ENCODE data around the gene KATNBL1.
"Not testable (repeated sequence)": the region's sequence is repeated elsewhere in the genome, so short reads cannot be mapped to it uniquely, and the experiment has no call there.

The KATNBL1 gene

DNA sequence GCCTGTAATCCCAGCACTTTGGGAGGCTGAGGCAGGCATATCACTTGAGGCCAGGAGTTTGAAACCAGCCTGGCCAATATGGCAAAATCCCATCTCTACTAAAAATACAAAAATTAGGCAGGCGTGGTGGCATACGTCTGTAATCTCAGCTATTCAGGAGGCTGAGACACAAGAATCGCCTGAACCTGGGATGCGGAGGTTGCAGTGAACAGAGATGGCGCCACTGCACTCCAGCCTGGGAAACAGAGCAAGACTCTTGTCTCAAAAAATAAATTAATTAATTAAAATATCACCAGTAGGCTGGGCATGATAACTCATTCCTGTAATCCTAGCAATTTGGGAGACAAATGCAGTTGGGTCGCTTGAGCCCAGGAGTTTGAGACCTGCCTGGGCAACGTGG, 16.6 kb downstream of the KATNBL1 start:
- H3K4me2 ChIP-seq (ENCODE audit: insufficient read depth, low read length, poor library complexity, severe bottlenecking); H3K4me3 ChIP-seq (ENCODE audit: low read length in 2 of 2); H2AK5ac ChIP-seq (ENCODE audit: low read depth, low read length); H3K4me1 ChIP-seq (ENCODE audit: control insufficient read depth in 2 of 2, insufficient read depth in 1 of 2, low read depth in 1 of 2, low read length in 2 of 2); H3K9me3 ChIP-seq (replicated peaks in 1 of 2; ENCODE audit: control insufficient read depth in 2 of 2, insufficient read depth in 1 of 2, low read depth in 1 of 2, low read length in 2 of 2); DNase-seq (ENCODE audit: low spot score); H3K23ac ChIP-seq (ENCODE audit: low read depth, low read length, poor library complexity); H3K79me1 ChIP-seq (ENCODE audit: low read depth, low read length); H3K27me3 ChIP-seq (ENCODE audit: control insufficient read depth in 3 of 3, insufficient read depth in 3 of 3, low read depth in 1 of 3, low read length in 3 of 3); H4K91ac ChIP-seq (ENCODE audit: low read depth, low read length, poor library complexity); H2BK12ac ChIP-seq (ENCODE audit: low read length); H3K18ac ChIP-seq (ENCODE audit: low read length); H2AFZ ChIP-seq (ENCODE audit: low read length); H3K9ac ChIP-seq (ENCODE audit: low read depth, low read length, poor library complexity); H4K8ac ChIP-seq (ENCODE audit: low read depth, low read length); H3K14ac ChIP-seq (ENCODE audit: low read length); H2BK120ac ChIP-seq (ENCODE audit: low read depth, low read length); H3K27ac ChIP-seq (replicated peaks; ENCODE audit: low read length); H2BK5ac ChIP-seq (ENCODE audit: low read length); H2BK15ac ChIP-seq (ENCODE audit: low read length); H3K4ac ChIP-seq (ENCODE audit: low read length): not testable (repeated sequence)
- WGBS, 2 donors (ENCODE audit: extremely low coverage in 2 of 2, insufficient read length in 2 of 2, insufficient replicate concordance in 1 of 2) = no CpG with 5 or more reads among the region's 7 CpGs
- peaks cover 2 to 29% of the 10 kb centered on the region in 2 donors for H3K36me3 ChIP-seq (replicated peaks in 1 of 2; ENCODE audit: control insufficient read depth in 2 of 2, insufficient read depth in 2 of 2, low read length in 2 of 2)

DNA sequence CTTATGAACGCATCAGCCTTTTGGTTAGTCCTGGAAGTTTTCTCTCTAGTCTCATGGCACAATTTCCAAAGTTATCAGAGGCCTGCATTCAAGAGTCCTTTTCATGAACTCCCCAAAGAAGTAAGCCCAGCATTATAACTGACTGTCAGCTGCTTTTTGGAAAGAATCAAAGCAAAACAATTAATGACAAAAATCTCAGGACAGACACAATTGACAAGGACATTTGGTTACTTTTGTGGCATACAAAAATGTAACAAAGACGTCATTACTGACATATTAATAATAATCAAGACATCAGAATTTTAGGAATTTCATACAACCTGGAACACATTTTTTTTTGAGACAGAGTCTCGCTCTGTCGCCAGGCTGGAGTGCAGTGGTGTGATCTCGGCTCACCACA, 21.2 kb downstream of the KATNBL1 start:
- Histone ChIP-seq H3K36me3 (replicated peaks in 1 of 2; ENCODE audit: control insufficient read depth in 2 of 2, insufficient read depth in 2 of 2, low read length in 2 of 2) (peaks cover 3 to 34% of the 10 kb centered on the region in 2 donors), H2BK15ac (ENCODE audit: low read length) (no peak overlapping the region), H4K8ac (ENCODE audit: low read depth, low read length) (no peak overlapping the region), H2AK5ac (ENCODE audit: low read depth, low read length) (no peak overlapping the region), H3K9me3 (replicated peaks in 1 of 2; ENCODE audit: control insufficient read depth in 2 of 2, insufficient read depth in 1 of 2, low read depth in 1 of 2, low read length in 2 of 2) (peaks cover 0 to 25% of the 10 kb centered on the region in 2 donors), H3K4me3 (ENCODE audit: low read length in 2 of 2) (no peak overlapping the region), H2BK5ac (ENCODE audit: low read length) (no peak overlapping the region), H2AFZ (ENCODE audit: low read length) (no peak overlapping the region), H3K4me1 (ENCODE audit: control insufficient read depth in 2 of 2, insufficient read depth in 1 of 2, low read depth in 1 of 2, low read length in 2 of 2) (no peaks in the 10 kb centered on the region), H3K18ac (ENCODE audit: low read length) (no peak overlapping the region), H3K27me3 (ENCODE audit: control insufficient read depth in 3 of 3, insufficient read depth in 3 of 3, low read depth in 1 of 3, low read length in 3 of 3) (no peaks in the 10 kb centered on the region), H3K27ac (replicated peaks; ENCODE audit: low read length) (no peak overlapping the region), H2BK12ac (ENCODE audit: low read length) (no peak overlapping the region), H3K79me1 (ENCODE audit: low read depth, low read length) (peaks cover 7% of the 10 kb centered on the region), H3K14ac (ENCODE audit: low read length) (no peak overlapping the region), H4K91ac (ENCODE audit: low read depth, low read length, poor library complexity) (no peak overlapping the region), H3K4ac (ENCODE audit: low read length) (no peak overlapping the region), H3K4me2 (ENCODE audit: insufficient read depth, low read length, poor library complexity, severe bottlenecking) (no peak overlapping the region), H3K23ac (ENCODE audit: low read depth, low read length, poor library complexity) (no peak overlapping the region), H3K9ac (ENCODE audit: low read depth, low read length, poor library complexity) (no peak overlapping the region), H2BK120ac (ENCODE audit: low read depth, low read length) (no peak overlapping the region)
- DNase-seq (ENCODE audit: low spot score) = no peak
- WGBS, 2 donors (ENCODE audit: extremely low coverage in 2 of 2, insufficient read length in 2 of 2, insufficient replicate concordance in 1 of 2) = no CpG with 5 or more reads among the region's 5 CpGs

DNA sequence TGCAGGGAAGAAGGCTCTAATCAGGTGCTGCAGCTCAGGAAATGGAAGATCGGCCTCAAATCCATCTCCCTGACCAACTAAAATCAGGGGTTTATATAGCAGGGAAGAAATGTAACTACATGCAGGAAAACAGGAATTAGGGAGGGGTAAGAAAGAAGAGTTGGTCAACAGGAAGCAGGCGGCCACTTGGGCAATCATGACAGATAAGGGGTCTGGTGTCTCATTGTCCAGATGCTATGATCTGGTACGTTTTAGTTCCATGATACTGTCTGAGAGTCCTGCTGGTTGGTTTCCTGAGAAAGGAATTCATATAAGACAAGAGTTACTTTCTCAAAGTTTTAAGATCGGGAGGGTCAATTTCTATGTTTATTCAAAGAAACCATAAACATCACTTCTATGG, 24.2 kb downstream of the KATNBL1 start:
- Histone ChIP-seq H3K14ac (ENCODE audit: low read length) (no peak overlapping the region), H3K4me2 (ENCODE audit: insufficient read depth, low read length, poor library complexity, severe bottlenecking) (no peak overlapping the region), H3K23ac (ENCODE audit: low read depth, low read length, poor library complexity) (no peak overlapping the region), H3K27ac (replicated peaks; ENCODE audit: low read length) (no peak overlapping the region), H3K4me3 (ENCODE audit: low read length in 2 of 2) (no peak overlapping the region), H2BK120ac (ENCODE audit: low read depth, low read length) (no peak overlapping the region), H2BK15ac (ENCODE audit: low read length) (no peak overlapping the region), H3K4me1 (ENCODE audit: control insufficient read depth in 2 of 2, insufficient read depth in 1 of 2, low read depth in 1 of 2, low read length in 2 of 2) (no peaks in the 10 kb centered on the region), H2AK5ac (ENCODE audit: low read depth, low read length) (no peak overlapping the region), H2BK12ac (ENCODE audit: low read length) (no peak overlapping the region), H3K27me3 (ENCODE audit: control insufficient read depth in 3 of 3, insufficient read depth in 3 of 3, low read depth in 1 of 3, low read length in 3 of 3) (no peaks in the 10 kb centered on the region), H3K9me3 (replicated peaks in 1 of 2; ENCODE audit: control insufficient read depth in 2 of 2, insufficient read depth in 1 of 2, low read depth in 1 of 2, low read length in 2 of 2) (peaks cover 0 to 25% of the 10 kb centered on the region in 2 donors), H3K79me1 (ENCODE audit: low read depth, low read length) (peaks cover 7% of the 10 kb centered on the region), H2BK5ac (ENCODE audit: low read length) (no peak overlapping the region), H3K4ac (ENCODE audit: low read length) (no peak overlapping the region), H3K18ac (ENCODE audit: low read length) (no peak overlapping the region), H4K8ac (ENCODE audit: low read depth, low read length) (no peak overlapping the region), H3K9ac (ENCODE audit: low read depth, low read length, poor library complexity) (no peak overlapping the region), H3K36me3 (replicated peaks in 1 of 2; ENCODE audit: control insufficient read depth in 2 of 2, insufficient read depth in 2 of 2, low read length in 2 of 2) (peaks cover 3 to 29% of the 10 kb centered on the region in 2 donors), H4K91ac (ENCODE audit: low read depth, low read length, poor library complexity) (no peak overlapping the region), H2AFZ (ENCODE audit: low read length) (no peak overlapping the region)
- WGBS, 2 donors (ENCODE audit: extremely low coverage in 2 of 2, insufficient read length in 2 of 2, insufficient replicate concordance in 1 of 2) = no CpG with 5 or more reads among the region's 4 CpGs
- DNase-seq (ENCODE audit: low spot score) = no peak

DNA sequence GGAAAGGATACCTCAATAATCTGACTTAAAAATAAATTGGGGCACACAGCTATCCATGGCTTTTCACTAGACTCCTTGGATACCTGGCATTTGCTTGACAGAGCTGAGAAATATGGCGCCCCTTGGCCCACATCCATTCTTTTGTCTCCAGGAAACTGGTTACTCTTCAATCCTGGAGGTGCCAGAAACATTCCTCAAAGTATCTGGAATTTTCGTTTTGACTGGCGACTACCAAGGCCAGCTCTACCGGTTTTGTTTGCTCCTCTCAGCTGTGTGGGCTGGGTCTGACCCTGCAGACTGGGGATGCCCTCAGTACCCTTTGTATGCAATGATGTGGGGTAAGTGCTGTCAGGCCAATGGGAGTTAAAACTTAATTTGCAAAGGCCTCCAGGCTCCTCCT, 27.0 kb downstream of the KATNBL1 start:
- H3K18ac ChIP-seq (ENCODE audit: low read length) = no peak overlapping the region
- H4K91ac ChIP-seq (ENCODE audit: low read depth, low read length, poor library complexity) = no peak overlapping the region
- H3K23ac ChIP-seq (ENCODE audit: low read depth, low read length, poor library complexity) = no peak overlapping the region
- no peak overlapping the region for H2BK120ac ChIP-seq (ENCODE audit: low read depth, low read length)
- H3K4me1 ChIP-seq (ENCODE audit: control insufficient read depth in 2 of 2, insufficient read depth in 1 of 2, low read depth in 1 of 2, low read length in 2 of 2) = no peaks in the 10 kb centered on the region
- H3K27me3 ChIP-seq (ENCODE audit: control insufficient read depth in 3 of 3, insufficient read depth in 3 of 3, low read depth in 1 of 3, low read length in 3 of 3) = no peaks in the 10 kb centered on the region
- no peak overlapping the region for H3K14ac ChIP-seq (ENCODE audit: low read length)
- H3K36me3 ChIP-seq (replicated peaks in 1 of 2; ENCODE audit: control insufficient read depth in 2 of 2, insufficient read depth in 2 of 2, low read length in 2 of 2) = peaks cover 3 to 28% of the 10 kb centered on the region in 2 donors
- no peak overlapping the region for H3K4ac ChIP-seq (ENCODE audit: low read length)
- no peak overlapping the region for H4K8ac ChIP-seq (ENCODE audit: low read depth, low read length)
- H2BK15ac ChIP-seq (ENCODE audit: low read length) = no peak overlapping the region
- no peak overlapping the region for H3K4me3 ChIP-seq (ENCODE audit: low read length in 2 of 2)
- no peak overlapping the region for H3K27ac ChIP-seq (replicated peaks; ENCODE audit: low read length)
- H2AFZ ChIP-seq (ENCODE audit: low read length) = no peak overlapping the region
- DNase-seq (ENCODE audit: low spot score) = no peak
- H3K4me2 ChIP-seq (ENCODE audit: insufficient read depth, low read length, poor library complexity, severe bottlenecking) = no peak overlapping the region
- H3K79me1 ChIP-seq (ENCODE audit: low read depth, low read length) = peaks cover 7% of the 10 kb centered on the region
- H3K9me3 ChIP-seq (replicated peaks in 1 of 2; ENCODE audit: control insufficient read depth in 2 of 2, insufficient read depth in 1 of 2, low read depth in 1 of 2, low read length in 2 of 2) = peaks cover 0 to 18% of the 10 kb centered on the region in 2 donors
- no peak overlapping the region for H2BK5ac ChIP-seq (ENCODE audit: low read length)
- H2BK12ac ChIP-seq (ENCODE audit: low read length) = no peak overlapping the region
- H3K9ac ChIP-seq (ENCODE audit: low read depth, low read length, poor library complexity) = no peak overlapping the region
- WGBS, 2 donors (ENCODE audit: extremely low coverage in 2 of 2, insufficient read length in 2 of 2, insufficient replicate concordance in 1 of 2) = no CpG with 5 or more reads among the region's 4 CpGs
- no peak overlapping the region for H2AK5ac ChIP-seq (ENCODE audit: low read depth, low read length)
